Right lobe of liver (tissue), 6 donors: ENCODE data around the gene SHC2. TPM values are rescaled to one million over a fixed set of nuclear protein-coding genes. Genes with fewer than 3 reads are reported as not detected.

Experiments used
- ATAC-seq, 4 donors: fragments of 200-7000 bp; cut with Tn5 transposase; one replicate each; pipeline ENCODE4 v1.9.1; 2020; ENCODE audit warnings: mild to moderate bottlenecking in 4 of 4, moderate library complexity in 4 of 4
- DNase-seq, 3 donors: peaks; one replicate each; pipeline ENCODE4 v3.0.0-alpha.2; 2020
- H3K27ac ChIP-seq, 3 donors: fragments of 200-600 bp; one replicate each; pipeline ENCODE4 v1.8.0; 2022
- H3K27me3 ChIP-seq, 2 donors: fragments of 200-600 bp; one replicate each; pipeline ENCODE4 v1.8.0; 2022
- H3K36me3 ChIP-seq, 4 donors: fragments of 200-600 bp; sonication (generic) in 1 of 4; one replicate each; pipeline versions ENCODE4 v1.5.1 to v1.8.0; 2017 to 2022; ENCODE audit warnings: control low read depth in 1 of 4
- H3K4me1 ChIP-seq, 4 donors: fragments of 200-600 bp; sonication (generic) in 1 of 4; one replicate each; pipeline versions ENCODE4 v1.5.1 to v1.8.0; 2017 to 2022; ENCODE audit warnings: control low read depth in 1 of 4
- H3K4me3 ChIP-seq, 3 donors: fragments of 200-600 bp; one replicate each; pipeline ENCODE4 v1.8.0; 2022
- H3K9me3 ChIP-seq, 4 donors: fragments of 200-600 bp; sonication (generic) in 1 of 4; one replicate each; pipeline versions ENCODE4 v1.5.1 to v1.8.0; 2017 to 2022; ENCODE audit warnings: control low read depth in 1 of 4
- CTCF ChIP-seq, 4 donors: fragments of 200-600 bp in 3 of 4; fragments of 450-650 bp in 1 of 4; IDR thresholded peaks; one replicate each; pipeline versions ENCODE4 v1.5.1 to v1.8.0; 2016 to 2022; ENCODE audit warnings: antibody characterized with exemption in 4 of 4, mild to moderate bottlenecking in 2 of 4
- POLR2A ChIP-seq: fragments of 450-650 bp; IDR thresholded peaks from one replicate; pipeline ENCODE4 v1.6.1; 2017; ENCODE audit warnings: antibody characterized with exemption, mild to moderate bottlenecking
- WGBS: methylation state at CpG from one replicate; pipeline ENCODE4 v1.1.6; 2018; ENCODE audit warnings: low coverage, low lambda C conversion rate; ENCODE audit not compliant: insufficient coverage; ENCODE audit errors: missing lambda C conversion rate; 5-methylcytosine and 5-hydroxymethylcytosine counted together
- intact Hi-C, 2 donors: fragments of 100-400 bp; cut with DNase I; formaldehyde crosslinking; loops; one replicate each; pipeline versions ENCODE4 v1.11.2 to v1.14.1; 2022
- total RNA-seq, 6 experiments: library from RNA; depleted of rRNA in 2 of 6; stranded (reverse); fragments of >200 nt in 2 of 6; fragmentation: NEBNext Ultra II Directional in 3 of 6; extraction: Animal tissue kit (Norgen Biotek cat#: 25700) in 3 of 6; gene quantifications; one replicate each; pipeline versions ENCODE4 v1.1.0 to v1.2.4, GENCODE V29; 2016 to 2023
- donor health status: DM: no; HTN: yes; CAD: no.
- donor health status: DM: no; HTN: no; CAD: no.
- donor health status: DM: no; HTN: no; CAD: no.
- donor health status: DM: no; HTN: yes; CAD: no.
- donor health status: DM: no; HTN: yes; CAD: no.

Gene SHC2
- total RNA-seq, 6 experiments from 2014 or later: 48.4 to 69.9 (median 59.1) TPM

- TF ChIP-seq POLR2A: no peak
- TF ChIP-seq CTCF (IDR thresholded peaks at IDR 0.05): no peak
- Histone ChIP-seq H3K4me1 (no peaks in the 10 kb centered on the region), H3K27ac (no peak overlapping the region), H3K36me3 (no peaks in the 10 kb centered on the region), H3K4me3 (no peak overlapping the region), H3K27me3 (no peaks in the 10 kb centered on the region), H3K9me3 (no peaks in the 10 kb centered on the region)
- ATAC-seq: peak in 1 of 4 donors; percentile 4
- no peak for DNase-seq
- 64% methylated on average over 4 of the region's 11 CpGs for WGBS
- intact Hi-C loops: no loop called here
Observed at GRCh38 chr19:467554-467953, 6.7 kb upstream of the SHC2 start.

DNA sequence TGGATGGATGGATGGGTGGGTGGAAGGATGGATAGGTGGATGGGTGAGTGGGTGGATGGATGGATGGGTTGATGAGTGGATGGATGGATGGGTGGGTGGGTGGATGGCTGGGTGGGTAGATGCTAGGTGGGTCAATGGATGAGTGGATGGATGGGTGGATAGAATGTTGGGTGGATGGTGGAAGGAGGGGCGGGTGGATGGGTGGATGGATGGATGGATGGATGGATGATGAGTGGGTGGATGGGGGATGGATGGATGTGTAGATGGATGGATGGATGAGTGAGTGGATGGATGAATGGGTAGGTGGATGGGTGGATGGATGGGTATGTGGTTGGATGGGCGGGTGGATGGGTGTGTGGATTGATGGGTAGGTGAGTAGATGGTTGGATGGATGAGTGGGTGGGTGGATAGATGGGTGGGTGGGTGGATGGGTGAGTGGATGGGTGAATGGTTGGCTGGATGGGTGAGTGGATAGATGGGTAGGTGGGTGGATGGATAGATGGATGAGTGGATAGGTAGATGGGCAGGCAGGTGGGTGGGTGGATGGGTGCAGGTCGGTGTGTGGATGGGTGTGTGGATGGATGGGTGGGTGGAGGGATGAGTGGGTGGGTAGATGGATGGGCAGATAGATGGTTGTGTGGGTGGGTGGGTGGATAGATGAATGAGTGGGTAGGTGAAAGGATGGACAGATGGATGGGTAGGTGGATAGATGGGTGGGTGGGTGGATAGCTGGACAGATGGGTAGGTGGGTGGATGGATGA is 4.4 kb upstream of the SHC2 start:
- WGBS: 96% methylated on average over 3 of the region's 3 CpGs
- DNase-seq: no peak
- no peak overlapping the region for H3K27ac ChIP-seq

GRCh38 chr19:464208-464545 is 3.3 kb upstream of the SHC2 start:
- no peak overlapping the region for H3K27ac ChIP-seq
- TF ChIP-seq POLR2A (no peak), CTCF (IDR thresholded peaks at IDR 0.05) (no peak)
- WGBS: no CpG with 5 or more reads among the region's 9 CpGs
- H3K4me3 ChIP-seq: no peak overlapping the region
- no peak for ATAC-seq
- DNase-seq: no peak
- peaks cover 0 to 9% (median 0%) of the 10 kb centered on the region in 4 donors for H3K4me1 ChIP-seq
- intact Hi-C loops: no loop called here
- no peaks in the 10 kb centered on the region for H3K36me3 ChIP-seq
- no peaks in the 10 kb centered on the region for H3K9me3 ChIP-seq
- H3K27me3 ChIP-seq: no peaks in the 10 kb centered on the region

More for the DNA sequence above, 4.4 kb upstream of the SHC2 start:
- TF ChIP-seq CTCF (IDR thresholded peaks at IDR 0.05) (no peak), POLR2A (no peak)
- Histone ChIP-seq H3K27me3 (no peaks in the 10 kb centered on the region), H3K4me1 (peaks cover 0 to 9% (median 0%) of the 10 kb centered on the region in 4 donors), H3K36me3 (no peaks in the 10 kb centered on the region), H3K4me3 (no peak overlapping the region), H3K9me3 (no peaks in the 10 kb centered on the region)
- ATAC-seq: no peak
- intact Hi-C loops: no loop called here

- H3K27me3 ChIP-seq: no peaks in the 10 kb centered on the region
- whole genome bisulfite sequencing: no CpG with 5 or more reads among the region's 35 CpGs
- no peak for ATAC-seq
- no peaks in the 10 kb centered on the region for H3K9me3 ChIP-seq
- no peaks in the 10 kb centered on the region for H3K36me3 ChIP-seq
- no peak overlapping the region for H3K4me3 ChIP-seq
- no peak overlapping the region for H3K27ac ChIP-seq
- intact Hi-C loops: no loop called here
- DNase-seq: no peak
- peaks cover 0 to 9% (median 0%) of the 10 kb centered on the region in 4 donors for H3K4me1 ChIP-seq
- TF ChIP-seq CTCF (IDR thresholded peaks at IDR 0.05) (no peak), POLR2A (no peak)
Observed at GRCh38 chr19:463483-464207, 2.8 kb upstream of the SHC2 start.
